C4-2B (cell line): Measurements from ENCODE around the gene LCN6.

Experiments
- CTCF ChIP-seq: fragments of 450-650 bp; conservative IDR thresholded peaks from 2 replicates; pipeline ENCODE4 v1.5.1; 2017; ENCODE audit warnings: mild to moderate bottlenecking
- ZFX ChIP-seq: fragments of 450-650 bp; IDR thresholded peaks from 2 replicates; pipeline ENCODE4 v1.6.1; 2017

- TF ChIP-seq CTCF (no peak), ZFX (no peak)
Observed at GRCh38 chr9:136754059-136754572, 5.8 kb upstream of the LCN6 start.
